SK-N-SH treated with all-trans-retinoic acid at 6 μM for 48 hours (cell line): Measurements from ENCODE around the gene CASP5.

Experiments
- ATAC-seq: fragments of 200-7000 bp; cut with Tn5 transposase; 3 replicates; pipeline ENCODE4 v1.9.1; 2020; ENCODE audit warnings: mild to moderate bottlenecking, moderate library complexity
- ARNTL ChIP-seq: fragments of 450-650 bp; formaldehyde crosslinking; IDR thresholded peaks from 2 replicates; pipeline ENCODE4 v1.5.0; 2020; ENCODE audit warnings: low read depth, mild to moderate bottlenecking, moderate library complexity, borderline replicate concordance
- BACH2 ChIP-seq: fragments of 250-450 bp; sonication (Bioruptor Pico); IDR thresholded peaks from 2 replicates; pipeline ENCODE4 v1.9.0; 2021; ENCODE audit warnings: mild to moderate bottlenecking, borderline replicate concordance
- CREB5 ChIP-seq: fragments of 250-450 bp; sonication (Bioruptor Pico); IDR thresholded peaks from 2 replicates; pipeline ENCODE4 v1.5.1; 2020; ENCODE audit warnings: low read depth, mild to moderate bottlenecking, moderate library complexity
- CSDC2 ChIP-seq: fragments of 250-450 bp; sonication (Bioruptor Pico); IDR thresholded peaks from 2 replicates; pipeline ENCODE4 v1.5.0; 2020; ENCODE audit warnings: mild to moderate bottlenecking, moderate library complexity
- ESRRG ChIP-seq: fragments of 250-450 bp; sonication (Bioruptor Pico); IDR thresholded peaks from 2 replicates; pipeline ENCODE4 v1.6.1; 2021; ENCODE audit warnings: mild to moderate bottlenecking
- GLIS3 ChIP-seq: fragments of 250-450 bp; sonication (Bioruptor Pico); IDR thresholded peaks from 2 replicates; pipeline ENCODE4 v1.5.0; 2020; ENCODE audit warnings: mild to moderate bottlenecking, moderate library complexity
- OSR1 ChIP-seq: fragments of 250-450 bp; sonication (Bioruptor Pico); IDR thresholded peaks from 2 replicates; pipeline ENCODE4 v1.8.0; 2022; ENCODE audit warnings: moderate library complexity, mild to moderate bottlenecking, inconsistent platforms
- PATZ1 ChIP-seq: fragments of 250-450 bp; sonication (Bioruptor Pico); IDR thresholded peaks from 2 replicates; pipeline ENCODE4 v1.8.0; 2020; ENCODE audit warnings: mild to moderate bottlenecking, moderate library complexity, borderline replicate concordance
- POU6F1 ChIP-seq: fragments of 250-450 bp; sonication (Bioruptor Pico); IDR thresholded peaks from 2 replicates; pipeline ENCODE4 v1.8.0; 2021; ENCODE audit warnings: low read depth, mild to moderate bottlenecking, moderate library complexity, borderline replicate concordance
- PPARA ChIP-seq: fragments of 250-450 bp; sonication (Bioruptor Pico); IDR thresholded peaks from 2 replicates; pipeline ENCODE4 v1.5.0; 2020; ENCODE audit warnings: mild to moderate bottlenecking, borderline replicate concordance
- RARB ChIP-seq: fragments of 250-450 bp; sonication (Bioruptor Pico); IDR thresholded peaks from 2 replicates; pipeline ENCODE4 v1.8.0; 2021; ENCODE audit warnings: mild to moderate bottlenecking, moderate library complexity
- SNAI2 ChIP-seq: fragments of 250-450 bp; sonication (Bioruptor Pico); IDR thresholded peaks from 2 replicates; pipeline ENCODE4 v1.5.0; 2020; ENCODE audit warnings: mild to moderate bottlenecking, moderate library complexity
- TCF4 ChIP-seq: fragments of 250-450 bp; sonication (Bioruptor Pico); IDR thresholded peaks from 2 replicates; pipeline ENCODE4 v1.8.0; 2021; ENCODE audit warnings: mild to moderate bottlenecking, moderate library complexity, borderline replicate concordance
- TOX ChIP-seq: fragments of 250-450 bp; sonication (Bioruptor Pico); IDR thresholded peaks from 2 replicates; pipeline ENCODE4 v1.8.0; 2021; ENCODE audit warnings: mild to moderate bottlenecking, moderate library complexity, borderline replicate concordance
- TSHZ2 ChIP-seq: fragments of 250-450 bp; sonication (Bioruptor Pico); IDR thresholded peaks from 2 replicates; pipeline ENCODE4 v1.5.0; 2020; ENCODE audit warnings: mild to moderate bottlenecking, moderate library complexity
- ZC3H10 ChIP-seq: fragments of 250-450 bp; sonication (Bioruptor Pico); IDR thresholded peaks from 2 replicates; pipeline ENCODE4 v1.5.1; 2021; ENCODE audit warnings: mild to moderate bottlenecking, moderate library complexity
- ZFP30 ChIP-seq: fragments of 450-650 bp; formaldehyde crosslinking; IDR thresholded peaks from 2 replicates; pipeline ENCODE4 v1.5.0; 2022; ENCODE audit warnings: mild to moderate bottlenecking, moderate library complexity
- ZNF565 ChIP-seq: fragments of 450-650 bp; formaldehyde crosslinking; conservative IDR thresholded peaks from 2 replicates; pipeline ENCODE4 v1.5.0; 2020; ENCODE audit warnings: low read depth, mild to moderate bottlenecking, moderate library complexity
- ZNF70 ChIP-seq: fragments of 450-650 bp; formaldehyde crosslinking; IDR thresholded peaks from 2 replicates; pipeline ENCODE4 v1.5.0; 2020; ENCODE audit warnings: mild to moderate bottlenecking, moderate library complexity
- ZNF8 ChIP-seq: fragments of 450-650 bp; formaldehyde crosslinking; IDR thresholded peaks from 2 replicates; pipeline ENCODE4 v1.5.0; 2020; ENCODE audit warnings: mild to moderate bottlenecking, moderate library complexity

The CASP5 gene

GRCh38 chr11:105052487-105052886 is 29.5 kb upstream of the CASP5 start:
- no peak for ATAC-seq
- TF ChIP-seq ARNTL (CRISPR knock-in tag): no peak
- TF ChIP-seq OSR1 (CRISPR knock-in tag): no peak

GRCh38 chr11:105051559-105051958 is 28.6 kb upstream of the CASP5 start:
- no peak for TF ChIP-seq ZNF565 (CRISPR knock-in tag)
- TF ChIP-seq ZFP30: no peak
- no peak for ATAC-seq

GRCh38 chr11:105049481-105049880 is 26.5 kb upstream of the CASP5 start:
- no peak for ATAC-seq
- TF ChIP-seq CSDC2 (CRISPR knock-in tag) (no peak), SNAI2 (no peak), POU6F1 (CRISPR knock-in tag) (no peak), ZFP30 (no peak), ESRRG (CRISPR knock-in tag) (no peak), ZNF565 (CRISPR knock-in tag) (no peak), ZNF70 (no peak), RARB (CRISPR knock-in tag) (no peak), PPARA (CRISPR knock-in tag) (no peak), CREB5 (CRISPR knock-in tag) (no peak), PATZ1 (CRISPR knock-in tag) (no peak), TOX (CRISPR knock-in tag) (no peak), BACH2 (CRISPR knock-in tag) (no peak), OSR1 (CRISPR knock-in tag) (no peak), ARNTL (CRISPR knock-in tag) (no peak), TCF4 (no peak), TSHZ2 (CRISPR knock-in tag) (no peak), ZC3H10 (no peak), GLIS3 (CRISPR knock-in tag) (no peak), ZNF8 (CRISPR knock-in tag) (no peak)

GRCh38 chr11:105046898-105047579 is 24.1 kb upstream of the CASP5 start:
- TF ChIP-seq PPARA (CRISPR knock-in tag): no peak
- ATAC-seq: no peak
